ENCODE measurements around the gene GRIK4.

GRIK4 gene, protein sequence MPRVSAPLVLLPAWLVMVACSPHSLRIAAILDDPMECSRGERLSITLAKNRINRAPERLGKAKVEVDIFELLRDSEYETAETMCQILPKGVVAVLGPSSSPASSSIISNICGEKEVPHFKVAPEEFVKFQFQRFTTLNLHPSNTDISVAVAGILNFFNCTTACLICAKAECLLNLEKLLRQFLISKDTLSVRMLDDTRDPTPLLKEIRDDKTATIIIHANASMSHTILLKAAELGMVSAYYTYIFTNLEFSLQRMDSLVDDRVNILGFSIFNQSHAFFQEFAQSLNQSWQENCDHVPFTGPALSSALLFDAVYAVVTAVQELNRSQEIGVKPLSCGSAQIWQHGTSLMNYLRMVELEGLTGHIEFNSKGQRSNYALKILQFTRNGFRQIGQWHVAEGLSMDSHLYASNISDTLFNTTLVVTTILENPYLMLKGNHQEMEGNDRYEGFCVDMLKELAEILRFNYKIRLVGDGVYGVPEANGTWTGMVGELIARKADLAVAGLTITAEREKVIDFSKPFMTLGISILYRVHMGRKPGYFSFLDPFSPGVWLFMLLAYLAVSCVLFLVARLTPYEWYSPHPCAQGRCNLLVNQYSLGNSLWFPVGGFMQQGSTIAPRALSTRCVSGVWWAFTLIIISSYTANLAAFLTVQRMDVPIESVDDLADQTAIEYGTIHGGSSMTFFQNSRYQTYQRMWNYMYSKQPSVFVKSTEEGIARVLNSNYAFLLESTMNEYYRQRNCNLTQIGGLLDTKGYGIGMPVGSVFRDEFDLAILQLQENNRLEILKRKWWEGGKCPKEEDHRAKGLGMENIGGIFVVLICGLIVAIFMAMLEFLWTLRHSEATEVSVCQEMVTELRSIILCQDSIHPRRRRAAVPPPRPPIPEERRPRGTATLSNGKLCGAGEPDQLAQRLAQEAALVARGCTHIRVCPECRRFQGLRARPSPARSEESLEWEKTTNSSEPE

DNA sequence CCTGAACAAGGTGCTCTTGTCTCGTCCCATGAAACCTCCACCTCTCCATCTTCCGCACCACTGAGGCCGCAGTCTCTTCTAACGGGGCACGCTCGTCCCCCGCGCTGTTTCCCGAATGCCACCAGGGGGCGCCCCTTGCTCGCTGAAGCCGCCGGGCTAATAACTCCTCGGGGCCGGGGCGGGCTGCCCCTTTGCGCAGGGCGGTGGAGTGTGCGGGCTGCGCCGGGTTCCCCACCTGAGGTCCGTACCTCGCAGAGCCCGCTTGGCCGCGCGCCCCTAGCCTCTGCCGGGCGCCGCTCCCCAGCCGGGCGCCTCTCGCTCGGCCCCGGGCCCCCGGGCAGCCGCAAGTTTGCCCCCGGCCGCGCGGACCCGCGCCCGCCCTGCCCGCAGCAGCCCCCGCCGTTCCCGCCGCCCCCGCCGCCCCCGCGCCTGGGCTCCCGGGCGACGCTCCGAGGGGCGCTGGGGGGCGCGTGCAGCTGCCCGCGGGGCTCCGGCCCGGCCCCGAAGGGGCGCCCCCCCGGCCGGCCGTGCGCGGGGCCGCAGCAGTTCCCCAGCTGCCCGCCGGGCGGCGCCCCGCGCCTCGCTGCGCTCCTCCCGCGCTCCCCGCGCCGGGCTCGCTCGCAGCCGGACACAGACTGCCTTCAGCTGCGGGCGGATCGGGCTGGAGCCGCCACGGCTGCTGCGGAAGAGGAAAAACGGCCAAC is at the start of gene GRIK4:
Gene GRIK4 (plus strand): TSS at position 633 of the 704 bp plus-strand sequence. CDS start 148,571 bp downstream, outside the sequence.
- peak within 1 kb of the TSS; percentile 41 for H3K4me3 ChIP-seq (ENCODE audit: severe bottlenecking)
- H3K27ac ChIP-seq (ENCODE audit: poor library complexity, severe bottlenecking) = no peak within 1 kb of the TSS
- no peaks in the 10 kb centered on the region for H3K9me3 ChIP-seq (ENCODE audit: severe bottlenecking)
- peaks cover 10% of the 10 kb centered on the region for H3K27me3 ChIP-seq (ENCODE audit: insufficient read depth, poor library complexity, severe bottlenecking)
- H3K4me1 ChIP-seq (ENCODE audit: insufficient read depth, poor library complexity, severe bottlenecking) = no peaks in the 10 kb centered on the region
- H3K36me3 ChIP-seq (ENCODE audit: low read depth) = no peaks in the 10 kb centered on the region
- TF ChIP-seq CTCF (IDR thresholded peaks at IDR 0.05; ENCODE audit: poor library complexity, severe bottlenecking) = peak; percentile 88
- ATAC-seq (ENCODE audit: low read depth) (peak; percentile 91), DNase-seq (ENCODE audit: low spot score) (no peak)

GRCh38 chr11:120462825-120463224 is 48.7 kb upstream of the GRIK4 start:
- Histone ChIP-seq H3K4me1 (ENCODE audit: insufficient read depth, poor library complexity, severe bottlenecking) (no peaks in the 10 kb centered on the region), H3K27me3 (ENCODE audit: insufficient read depth, poor library complexity, severe bottlenecking) (no peaks in the 10 kb centered on the region), H3K36me3 (ENCODE audit: low read depth) (peaks cover 87% of the 10 kb centered on the region), H3K4me3 (ENCODE audit: severe bottlenecking) (no peak overlapping the region), H3K9me3 (ENCODE audit: severe bottlenecking) (no peaks in the 10 kb centered on the region), H3K27ac (ENCODE audit: poor library complexity, severe bottlenecking) (no peak overlapping the region)
- TF ChIP-seq CTCF (IDR thresholded peaks at IDR 0.05; ENCODE audit: poor library complexity, severe bottlenecking) = no peak
- no peak for ATAC-seq (ENCODE audit: low read depth)
- no peak for DNase-seq (ENCODE audit: low spot score)

GRCh38 chr11:120465921-120466534 is 45.5 kb upstream of the GRIK4 start:
- Histone ChIP-seq H3K27me3 (ENCODE audit: insufficient read depth, poor library complexity, severe bottlenecking) (no peaks in the 10 kb centered on the region), H3K36me3 (ENCODE audit: low read depth) (peaks cover 76% of the 10 kb centered on the region), H3K4me1 (ENCODE audit: insufficient read depth, poor library complexity, severe bottlenecking) (no peaks in the 10 kb centered on the region), H3K4me3 (ENCODE audit: severe bottlenecking) (no peak overlapping the region), H3K27ac (ENCODE audit: poor library complexity, severe bottlenecking) (no peak overlapping the region), H3K9me3 (ENCODE audit: severe bottlenecking) (no peaks in the 10 kb centered on the region)
- no peak for DNase-seq (ENCODE audit: low spot score)
- no peak for ATAC-seq (ENCODE audit: low read depth)
- no peak for TF ChIP-seq CTCF (IDR thresholded peaks at IDR 0.05; ENCODE audit: poor library complexity, severe bottlenecking)

DNA sequence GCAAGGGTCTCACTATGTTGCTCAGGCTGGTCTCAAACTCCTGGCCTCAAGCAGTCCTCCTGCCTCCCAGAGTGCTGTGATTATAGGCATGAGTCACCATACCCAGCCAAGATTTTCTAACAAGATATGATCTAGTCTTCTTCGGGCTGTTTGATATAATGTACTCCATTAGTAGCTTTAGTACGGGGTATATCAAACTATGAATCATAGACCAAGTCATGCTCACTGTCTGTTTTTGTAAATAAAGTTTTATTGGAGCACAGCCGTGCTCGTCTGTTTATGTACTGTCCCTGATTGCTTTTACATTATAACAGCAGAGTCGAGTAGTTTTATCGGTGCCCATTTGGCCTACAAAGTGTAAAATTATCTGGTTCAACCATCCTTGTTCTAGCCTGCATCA is 43.9 kb upstream of the GRIK4 start:
- no peak for TF ChIP-seq CTCF (IDR thresholded peaks at IDR 0.05; ENCODE audit: poor library complexity, severe bottlenecking)
- H3K36me3 ChIP-seq (ENCODE audit: low read depth) = peaks cover 61% of the 10 kb centered on the region
- ATAC-seq (ENCODE audit: low read depth) = no peak

More for the DNA sequence above, 43.9 kb upstream of the GRIK4 start:
- Histone ChIP-seq H3K27ac (ENCODE audit: poor library complexity, severe bottlenecking) (no peak overlapping the region), H3K9me3 (ENCODE audit: severe bottlenecking) (no peaks in the 10 kb centered on the region), H3K27me3 (ENCODE audit: insufficient read depth, poor library complexity, severe bottlenecking) (no peaks in the 10 kb centered on the region), H3K4me1 (ENCODE audit: insufficient read depth, poor library complexity, severe bottlenecking) (no peaks in the 10 kb centered on the region), H3K4me3 (ENCODE audit: severe bottlenecking) (no peak overlapping the region)
- no peak for DNase-seq (ENCODE audit: low spot score)

All from RWPE2 (cell line).